Activated CD8-positive, alpha-beta T cell treated with anti-CD3 and anti-CD28 coated beads, Interleukin-2, amount 10 ng/mL, durations not matched to agents 7 days and 5 days (primary cell): Measurements from ENCODE around the gene MYOF. TPM values are rescaled to one million over a fixed set of nuclear protein-coding genes. Genes with fewer than 3 reads are reported as not detected.
A peak's percentile ranks its signal among the peaks of the same experiment; 100 is the strongest.

ENCODE experiments used
- ATAC-seq: fragments of 150-1000 bp; cut with Tn5 transposase; one replicate; pipeline ENCODE4 v1.10.0; 2021; ENCODE audit warnings: moderate library complexity
- CTCF ChIA-PET: fragments of 350-600 bp; sonication (Branson Sonifier 250); formaldehyde crosslinking; loops from one replicate; lab custom pipeline; 2021; ENCODE audit warnings: antibody characterized with exemption; lab: Charles Lee
- POLR2A ChIA-PET: fragments of 350-600 bp; sonication (Branson Sonifier 250); formaldehyde crosslinking; loops from one replicate; lab custom pipeline; 2021; ENCODE audit warnings: antibody characterized with exemption; lab: Charles Lee
- DNase-seq: peaks from one replicate; pipeline ENCODE4 v3.0.0-alpha.2; 2020
- H3K27ac Mint-ChIP-seq: one replicate; pipeline ENCODE4 v1.8.0; 2021; ENCODE audit warnings: mild to moderate bottlenecking, mixed read lengths
- H3K27me3 Mint-ChIP-seq: one replicate; pipeline ENCODE4 v1.8.0; 2021; ENCODE audit warnings: low read depth, mixed read lengths
- H3K36me3 Mint-ChIP-seq: one replicate; pipeline ENCODE4 v1.8.0; 2021; ENCODE audit warnings: low read depth, mixed read lengths
- H3K4me1 Mint-ChIP-seq: one replicate; pipeline ENCODE4 v1.8.0; 2021; ENCODE audit warnings: low read depth, mixed read lengths
- H3K4me3 Mint-ChIP-seq: one replicate; pipeline ENCODE4 v1.8.0; 2021; ENCODE audit warnings: mild to moderate bottlenecking, mixed read lengths
- H3K9me3 Mint-ChIP-seq: one replicate; pipeline ENCODE4 v1.8.0; 2022; ENCODE audit warnings: mixed read lengths; ENCODE audit not compliant: insufficient read depth
- total RNA-seq, 2 experiments: library from RNA; stranded (reverse); gene quantifications; one replicate each; pipeline ENCODE4 v1.2.3, GENCODE V29; 2021

Gene MYOF
- total RNA-seq, 2 experiments from 2014 or later = 0.37 to 0.39 TPM

- Mint-ChIP-seq H3K4me3 (no peak overlapping the region), H3K27me3 (no peaks in the 10 kb centered on the region), H3K27ac (no peak overlapping the region), H3K36me3 (peaks cover 68% of the 10 kb centered on the region), H3K4me1 (peaks cover 37% of the 10 kb centered on the region), H3K9me3 (no peaks in the 10 kb centered on the region)
- ChIA-PET CTCF (interaction anchor here (0.9 to 15.8 kb wide), 6 partner anchors 8 to 150 kb away, joined by 3 to 183 read pairs (median 8); partner anchors contain the start of gene MYOF), POLR2A (interaction anchor here (0.6 kb wide), 1 partner anchor 85 kb away, joined by 3 read pairs; no protein-coding TSS in a partner anchor)
- DNase-seq (no peak), ATAC-seq (no peak)
Observed at GRCh38 chr10:93503075-93503474, 20.9 kb upstream of the MYOF start.

DNA sequence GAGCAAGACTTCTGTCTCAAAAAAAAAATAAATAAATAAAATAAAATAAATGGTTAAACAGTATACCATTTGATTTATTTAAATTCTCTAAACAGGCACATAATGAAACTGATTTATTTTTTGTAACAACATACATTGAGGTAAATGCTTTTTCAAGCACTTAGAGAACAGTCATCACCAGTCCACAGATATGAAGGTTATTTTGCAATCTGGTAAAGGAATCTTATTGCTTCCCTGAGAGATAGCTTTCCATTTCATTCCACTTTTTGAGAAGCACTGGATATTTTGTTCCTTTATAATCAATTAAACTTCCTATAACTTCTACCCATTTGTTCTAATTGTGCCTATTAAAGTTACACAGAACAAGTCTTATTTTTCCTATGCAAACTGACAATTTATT is 19.5 kb upstream of the MYOF start:
- Mint-ChIP-seq H3K27me3 (no peaks in the 10 kb centered on the region), H3K9me3 (no peaks in the 10 kb centered on the region), H3K4me3 (no peak overlapping the region), H3K4me1 (peaks cover 44% of the 10 kb centered on the region), H3K27ac (no peak overlapping the region), H3K36me3 (peaks cover 67% of the 10 kb centered on the region)
- ChIA-PET CTCF (interaction anchor here (2.5 to 15.8 kb wide), 3 partner anchors 10 to 123 kb away, joined by 11 to 183 read pairs (median 26); partner anchors contain the start of gene MYOF), POLR2A (no interaction called here)
- ATAC-seq (no peak), DNase-seq (no peak)

DNA sequence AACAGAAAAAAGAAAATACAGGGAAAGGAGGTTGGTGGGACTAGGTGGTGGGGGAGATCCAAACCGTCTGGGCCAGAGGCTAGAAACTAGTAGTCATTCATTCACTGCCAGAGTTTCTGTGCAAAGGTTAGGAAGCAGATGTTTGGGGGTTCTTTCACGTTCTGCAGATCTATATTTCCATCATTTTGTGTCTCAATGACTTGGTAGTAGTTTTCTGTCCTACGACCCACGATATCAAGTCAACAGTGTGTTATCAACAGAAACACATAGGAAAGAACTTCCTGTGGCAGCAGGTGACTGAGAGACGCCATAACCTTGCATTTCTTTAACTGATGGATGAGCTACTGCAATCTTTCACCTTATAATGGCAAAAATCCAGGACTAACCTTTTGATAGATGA is 16.0 kb upstream of the MYOF start:
- no peaks in the 10 kb centered on the region for H3K9me3 Mint-ChIP-seq
- H3K4me3 Mint-ChIP-seq = peak overlapping the region; percentile 82
- peak overlapping the region; percentile 89 for H3K27ac Mint-ChIP-seq
- POLR2A ChIA-PET = no interaction called here
- peaks cover 6% of the 10 kb centered on the region for H3K27me3 Mint-ChIP-seq
- CTCF ChIA-PET = interaction anchor here (1.0 to 1.9 kb wide), 2 partner anchors 13 to 15 kb away, joined by 4 to 8 read pairs; partner anchors contain the start of gene MYOF
- peaks cover 50% of the 10 kb centered on the region for H3K4me1 Mint-ChIP-seq
- DNase-seq (no peak), ATAC-seq (no peak)
- peaks cover 45% of the 10 kb centered on the region for H3K36me3 Mint-ChIP-seq

- ChIA-PET POLR2A (interaction anchor here (0.7 to 1.6 kb wide), 4 partner anchors 15 to 865 kb away, joined by 3 to 5 read pairs (median 4); partner anchors contain the start of gene MYOF), CTCF (interaction anchor here (1.3 to 3.0 kb wide), 4 partner anchors 8 to 122 kb away, joined by 3 to 27 read pairs (median 10); partner anchors contain the start of gene MYOF)
- Mint-ChIP-seq H3K36me3 (peaks cover 33% of the 10 kb centered on the region), H3K4me3 (peak within 1 kb of the TSS; percentile 82), H3K27ac (peak within 1 kb of the TSS; percentile 89), H3K4me1 (peaks cover 40% of the 10 kb centered on the region), H3K27me3 (peaks cover 15% of the 10 kb centered on the region), H3K9me3 (no peaks in the 10 kb centered on the region)
- ATAC-seq = peak; percentile 99
- peak; percentile 96 for DNase-seq
Observed at GRCh38 chr10:93496322-93497041, 14.3 kb upstream of the MYOF start, which contains the start of gene CEP55. Gene CEP55 (plus strand): TSS chr10:93496612. CDS start chr10:93500052, 3,440 bp downstream.

DNA sequence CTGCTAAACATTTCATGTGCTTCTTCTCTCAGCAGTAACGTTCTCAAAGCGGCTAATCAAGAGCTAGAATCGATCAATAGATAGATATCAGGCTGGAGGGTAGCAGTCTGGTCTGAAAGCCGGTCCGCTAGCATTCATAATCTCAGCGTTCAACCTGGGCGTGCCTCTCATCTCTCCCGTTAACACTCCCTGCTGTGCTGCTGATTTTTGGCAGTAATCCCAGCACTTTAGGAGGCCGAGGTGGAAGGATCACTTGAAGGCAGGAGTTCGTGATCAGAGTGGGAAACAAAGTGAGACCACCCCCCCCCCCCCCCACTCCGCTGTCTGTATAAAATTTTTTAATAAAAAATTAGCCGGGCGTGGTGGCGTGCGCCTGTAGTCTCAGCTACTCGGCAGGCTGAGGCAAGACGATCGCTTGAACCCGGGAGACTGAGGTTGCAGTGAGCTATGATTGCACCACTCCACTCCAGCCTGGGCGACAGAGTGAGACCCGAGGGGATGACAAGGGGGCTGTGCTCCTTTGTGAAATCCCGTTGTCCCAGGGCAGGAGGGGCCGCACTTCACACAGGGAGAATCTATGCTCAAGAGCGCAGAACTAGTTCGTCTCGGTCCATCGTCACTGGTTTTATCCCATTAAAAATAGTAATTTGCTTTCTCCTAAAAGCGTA is 13.7 kb upstream of the MYOF start:
- ATAC-seq = peak; percentile 32
- no peaks in the 10 kb centered on the region for H3K9me3 Mint-ChIP-seq
- DNase-seq = peak; percentile 34
- CTCF ChIA-PET = interaction anchor here (1.2 to 3.0 kb wide), 6 partner anchors 8 to 121 kb away, joined by 3 to 27 read pairs (median 5); partner anchors contain the start of gene MYOF
- H3K27ac Mint-ChIP-seq = peak overlapping the region; percentile 86
- POLR2A ChIA-PET = interaction anchor here (0.6 to 1.6 kb wide), 5 partner anchors 14 to 866 kb away, joined by 3 to 5 read pairs (median 4); partner anchors contain the start of gene MYOF
- H3K4me3 Mint-ChIP-seq = peak overlapping the region; percentile 82
- peaks cover 30% of the 10 kb centered on the region for H3K36me3 Mint-ChIP-seq
- peaks cover 37% of the 10 kb centered on the region for H3K4me1 Mint-ChIP-seq
- peaks cover 16% of the 10 kb centered on the region for H3K27me3 Mint-ChIP-seq

GRCh38 chr10:93494494-93494893 is 12.4 kb upstream of the MYOF start:
- Mint-ChIP-seq H3K4me3 (no peak overlapping the region), H3K9me3 (no peaks in the 10 kb centered on the region), H3K36me3 (peaks cover 17% of the 10 kb centered on the region), H3K27me3 (peaks cover 20% of the 10 kb centered on the region), H3K4me1 (peaks cover 24% of the 10 kb centered on the region), H3K27ac (no peak overlapping the region)
- POLR2A ChIA-PET = no interaction called here
- CTCF ChIA-PET = interaction anchor here (2.2 to 3.0 kb wide), 3 partner anchors 12 to 118 kb away, joined by 7 to 27 read pairs (median 18); partner anchors contain the start of gene MYOF
- DNase-seq = no peak
- ATAC-seq = no peak

- Mint-ChIP-seq H3K27ac (no peak overlapping the region), H3K9me3 (no peaks in the 10 kb centered on the region), H3K36me3 (peaks cover 9% of the 10 kb centered on the region), H3K4me3 (no peak overlapping the region), H3K4me1 (peaks cover 14% of the 10 kb centered on the region), H3K27me3 (peaks cover 24% of the 10 kb centered on the region)
- DNase-seq = no peak
- POLR2A ChIA-PET = no interaction called here
- CTCF ChIA-PET = interaction anchor here (3.0 to 5.0 kb wide), 2 partner anchors 11 to 116 kb away, joined by 11 to 51 read pairs; partner anchors contain the start of gene MYOF
- ATAC-seq = no peak
Observed at GRCh38 chr10:93493162-93493561, 11.0 kb upstream of the MYOF start.

DNA sequence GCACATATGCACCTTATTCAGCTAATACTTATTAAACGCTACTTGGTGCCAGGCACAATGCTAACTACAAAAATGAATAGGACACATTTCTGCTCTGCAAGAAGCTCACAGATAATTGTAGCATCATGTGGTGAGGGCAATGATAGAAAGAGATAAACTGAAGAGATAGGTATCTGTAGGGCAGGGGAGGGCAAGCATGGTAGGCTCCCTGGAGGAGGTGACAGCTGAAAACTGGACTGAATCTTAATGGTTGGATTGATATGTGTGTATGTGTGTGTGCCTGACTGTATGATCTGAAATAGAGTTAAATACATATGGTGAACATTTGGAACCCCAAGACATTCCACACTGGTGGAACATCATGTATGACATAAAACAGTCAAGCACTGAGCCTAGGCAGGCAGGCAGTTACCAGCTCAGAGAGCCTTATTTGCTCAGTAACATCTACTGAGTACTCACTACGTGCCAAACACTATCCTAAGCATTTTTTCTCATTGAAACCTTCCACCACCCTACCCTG is 9.5 kb upstream of the MYOF start:
- Mint-ChIP-seq H3K27me3 (peaks cover 28% of the 10 kb centered on the region), H3K4me1 (peaks cover 6% of the 10 kb centered on the region), H3K9me3 (no peaks in the 10 kb centered on the region), H3K36me3 (no peaks in the 10 kb centered on the region), H3K4me3 (no peak overlapping the region), H3K27ac (no peak overlapping the region)
- CTCF ChIA-PET = interaction anchor here (1.5 to 5.0 kb wide), 3 partner anchors 9 to 115 kb away, joined by 3 to 51 read pairs (median 11); partner anchors contain the start of gene MYOF
- no peak for ATAC-seq
- no peak for DNase-seq
- POLR2A ChIA-PET = no interaction called here

- ATAC-seq (no peak), DNase-seq (no peak)
- no peaks in the 10 kb centered on the region for H3K4me1 Mint-ChIP-seq
- no peak overlapping the region for H3K27ac Mint-ChIP-seq
- H3K4me3 Mint-ChIP-seq = no peak overlapping the region
- peaks cover 29% of the 10 kb centered on the region for H3K27me3 Mint-ChIP-seq
- no peaks in the 10 kb centered on the region for H3K36me3 Mint-ChIP-seq
- H3K9me3 Mint-ChIP-seq = no peaks in the 10 kb centered on the region
- ChIA-PET POLR2A (no interaction called here), CTCF (interaction anchor here (1.1 to 5.0 kb wide), 4 partner anchors 9 to 646 kb away, joined by 3 to 51 read pairs (median 4); no protein-coding TSS in a partner anchor)
Observed at GRCh38 chr10:93488956-93489528, 6.9 kb upstream of the MYOF start.

- Mint-ChIP-seq H3K27ac (no peak overlapping the region), H3K4me3 (no peak overlapping the region), H3K4me1 (peaks cover 11% of the 10 kb centered on the region), H3K27me3 (peaks cover 31% of the 10 kb centered on the region), H3K36me3 (no peaks in the 10 kb centered on the region), H3K9me3 (no peaks in the 10 kb centered on the region)
- DNase-seq (no peak), ATAC-seq (no peak)
- ChIA-PET POLR2A (no interaction called here), CTCF (interaction anchor here (10.2 kb wide), 1 partner anchor 110 kb away, joined by 521 read pairs; no protein-coding TSS in a partner anchor)
Observed at GRCh38 chr10:93485690-93486089, 3.6 kb upstream of the MYOF start.
